Esophagus (tissue), 2 donors: ENCODE measurements around the gene MRAS. TPM values are rescaled to one million over a fixed set of nuclear protein-coding genes. Genes with fewer than 3 reads are reported as not detected.

Experiments used
- H3K27ac ChIP-seq, 2 donors: one replicate each; pipeline ENCODE4 v1.5.1; 2013; ENCODE audit warnings: low read depth in 2 of 2, mild to moderate bottlenecking in 2 of 2, inconsistent platforms in 1 of 2, low read length in 1 of 2, moderate library complexity in 1 of 2
- H3K27me3 ChIP-seq, 2 donors: one replicate each; pipeline ENCODE4 v1.6.1; 2013; ENCODE audit warnings: low read length in 2 of 2, control low read depth in 1 of 2, mild to moderate bottlenecking in 1 of 2; ENCODE audit not compliant: insufficient read depth in 2 of 2, control insufficient read depth in 1 of 2
- H3K36me3 ChIP-seq, 2 donors: one replicate each; pipeline ENCODE4 v1.6.1; 2013; ENCODE audit warnings: low read length in 1 of 2; ENCODE audit not compliant: control insufficient read depth in 2 of 2, insufficient read depth in 2 of 2
- H3K4me1 ChIP-seq, 2 donors: one replicate each; pipeline ENCODE4 v1.6.1; 2013; ENCODE audit warnings: low read length in 1 of 2; ENCODE audit not compliant: control insufficient read depth in 2 of 2, insufficient read depth in 2 of 2
- H3K4me3 ChIP-seq, 2 donors: one replicate each; pipeline ENCODE4 v1.5.1; 2013; ENCODE audit warnings: low read length in 2 of 2, mild to moderate bottlenecking in 2 of 2, low read depth in 1 of 2, moderate library complexity in 1 of 2
- H3K9me3 ChIP-seq, 2 donors: one replicate each; pipeline ENCODE4 v1.6.1; 2013; ENCODE audit warnings: mild to moderate bottlenecking in 2 of 2, low read depth in 1 of 2, low read length in 1 of 2, moderate library complexity in 1 of 2; ENCODE audit not compliant: control insufficient read depth in 2 of 2, insufficient read depth in 1 of 2
- WGBS, 2 donors: extraction: QIAGEN DNeasy Blood & Tissue Kit; methylation state at CpG; one replicate each; pipeline ENCODE4 v1.1.7; 2013; 5-methylcytosine and 5-hydroxymethylcytosine counted together
- polyA plus RNA-seq, 2 donors: library from polyadenylated mRNA; stranded (reverse); fragments of 200-250 nt; gene quantifications; one replicate each; pipeline ENCODE4 v1.2.3, GENCODE V29; 2013
- donor health status: healthy with polysubstance abuse.
- donor health status: Bipolar disorder and iron deficiency.

Gene MRAS
- 1 to 10 TPM; 1.2 to 2.4 TPM for polyA plus RNA-seq

- no peaks in the 10 kb centered on the region for H3K36me3 ChIP-seq
- 0 to 1% methylated on average over 78 to 93 of the region's 93 CpGs for WGBS, 2 donors
- peak within 1 kb of the TSS; percentile 83 to 85 for H3K27ac ChIP-seq
- no peaks in the 10 kb centered on the region for H3K27me3 ChIP-seq
- peak within 1 kb of the TSS; percentile 61 to 74 for H3K4me3 ChIP-seq
- H3K9me3 ChIP-seq: peaks cover 0 to 2% of the 10 kb centered on the region in 2 donors
- peaks cover 0 to 6% of the 10 kb centered on the region in 2 donors for H3K4me1 ChIP-seq
These were observed at the start of gene MRAS for GRCh38 chr3:138347960-138348753. MRAS (plus strand) TSS chr3:138348579; CDS start chr3:138372884, 24,305 bp downstream.

GRCh38 chr3:138300647-138301046 lies 47.7 kb upstream of the MRAS start:
- H3K36me3 ChIP-seq: peaks cover 0 to 4% of the 10 kb centered on the region in 2 donors
- H3K27me3 ChIP-seq: no peaks in the 10 kb centered on the region
- no peak overlapping the region for H3K27ac ChIP-seq
- no peaks in the 10 kb centered on the region for H3K9me3 ChIP-seq
- 83 to 87% methylated on average over 2 of the region's 2 CpGs for WGBS, 2 donors
- H3K4me3 ChIP-seq: no peak overlapping the region
- H3K4me1 ChIP-seq: no peaks in the 10 kb centered on the region

GRCh38 chr3:138303474-138303873 lies 44.9 kb upstream of the MRAS start:
- H3K9me3 ChIP-seq: peaks cover 0 to 3% of the 10 kb centered on the region in 2 donors
- no peaks in the 10 kb centered on the region for H3K4me1 ChIP-seq
- peaks cover 0 to 3% of the 10 kb centered on the region in 2 donors for H3K36me3 ChIP-seq
- H3K4me3 ChIP-seq: no peak overlapping the region
- 88 to 90% methylated on average over 6 of the region's 6 CpGs for WGBS, 2 donors
- H3K27me3 ChIP-seq: no peaks in the 10 kb centered on the region
- no peak overlapping the region for H3K27ac ChIP-seq

- no peaks in the 10 kb centered on the region for H3K36me3 ChIP-seq
- 87 to 90% methylated on average over 5 of the region's 5 CpGs for WGBS, 2 donors
- H3K4me1 ChIP-seq: no peaks in the 10 kb centered on the region
- no peak overlapping the region for H3K4me3 ChIP-seq
- H3K27ac ChIP-seq: no peak overlapping the region
- peaks cover 0 to 3% of the 10 kb centered on the region in 2 donors for H3K9me3 ChIP-seq
- no peaks in the 10 kb centered on the region for H3K27me3 ChIP-seq
These were observed 40.5 kb upstream of the MRAS start for GRCh38 chr3:138307899-138308298.

- no peaks in the 10 kb centered on the region for H3K36me3 ChIP-seq
- H3K27me3 ChIP-seq: no peaks in the 10 kb centered on the region
- H3K27ac ChIP-seq: no peak overlapping the region
These were observed 39.6 kb upstream of the MRAS start for GRCh38 chr3:138308783-138309182.

GRCh38 chr3:138310494-138310893 lies 37.9 kb upstream of the MRAS start:
- Histone ChIP-seq H3K36me3 (no peaks in the 10 kb centered on the region), H3K9me3 (peaks cover 0 to 3% of the 10 kb centered on the region in 2 donors), H3K4me3 (no peak overlapping the region), H3K4me1 (no peaks in the 10 kb centered on the region), H3K27ac (no peak overlapping the region), H3K27me3 (no peaks in the 10 kb centered on the region)
- WGBS, 2 donors: 81 to 86% methylated on average over 4 of the region's 4 CpGs

More at GRCh38 chr3:138308783-138309182, 39.6 kb upstream of the MRAS start:
- H3K4me1 ChIP-seq: no peaks in the 10 kb centered on the region
- peaks cover 0 to 3% of the 10 kb centered on the region in 2 donors for H3K9me3 ChIP-seq
- no peak overlapping the region for H3K4me3 ChIP-seq

- Histone ChIP-seq H3K27me3 (no peaks in the 10 kb centered on the region), H3K27ac (no peak overlapping the region), H3K36me3 (no peaks in the 10 kb centered on the region), H3K4me1 (no peaks in the 10 kb centered on the region), H3K4me3 (no peak overlapping the region), H3K9me3 (no peaks in the 10 kb centered on the region)
- 39 to 40% methylated on average over 1 of the region's 1 CpG for WGBS, 2 donors
These were observed 33.6 kb upstream of the MRAS start for GRCh38 chr3:138314751-138315150.

- no peak overlapping the region for H3K27ac ChIP-seq
- 89 to 100% methylated on average over 1 of the region's 1 CpG for WGBS, 2 donors
These were observed 30.7 kb upstream of the MRAS start for GRCh38 chr3:138317687-138318086.

GRCh38 chr3:138323971-138324370 lies 24.4 kb upstream of the MRAS start:
- H3K36me3 ChIP-seq: no peaks in the 10 kb centered on the region
- H3K4me1 ChIP-seq: peaks cover 0 to 2% of the 10 kb centered on the region in 2 donors
- H3K4me3 ChIP-seq: no peak overlapping the region
- WGBS, 2 donors: 42 to 56% methylated on average over 4 of the region's 4 CpGs
- no peaks in the 10 kb centered on the region for H3K9me3 ChIP-seq
- no peaks in the 10 kb centered on the region for H3K27me3 ChIP-seq
- no peak overlapping the region for H3K27ac ChIP-seq

More at GRCh38 chr3:138317687-138318086, 30.7 kb upstream of the MRAS start:
- H3K9me3 ChIP-seq: no peaks in the 10 kb centered on the region
- H3K27me3 ChIP-seq: no peaks in the 10 kb centered on the region
- H3K4me3 ChIP-seq: no peak overlapping the region
- H3K36me3 ChIP-seq: no peaks in the 10 kb centered on the region
- H3K4me1 ChIP-seq: no peaks in the 10 kb centered on the region

GRCh38 chr3:138325990-138326389 lies 22.4 kb upstream of the MRAS start:
- Histone ChIP-seq H3K27ac (no peak overlapping the region), H3K4me3 (no peak overlapping the region), H3K9me3 (no peaks in the 10 kb centered on the region), H3K27me3 (no peaks in the 10 kb centered on the region), H3K4me1 (peaks cover 8% of the 10 kb centered on the region in 2 donors), H3K36me3 (no peaks in the 10 kb centered on the region)
